GM12878 (cell line): ENCODE results near the gene KYAT1. TPM values are rescaled to one million over a fixed set of nuclear protein-coding genes. Genes with fewer than 3 reads are reported as not detected.

ENCODE experiments used
- CBX5 ChIP-seq: sonication (generic); IDR thresholded peaks from 2 replicates; pipeline ENCODE4 v1.6.1; 2016; ENCODE audit warnings: low read depth, moderate library complexity, mild to moderate bottlenecking, inconsistent platforms
- E4F1 ChIP-seq: fragments of 450-650 bp; IDR thresholded peaks from 2 replicates; pipeline ENCODE4 v1.6.1; 2018; ENCODE audit warnings: borderline replicate concordance, mild to moderate bottlenecking; ENCODE audit not compliant: partially characterized antibody
- EGR1 ChIP-seq, 2 experiments: IDR thresholded peaks; 1 replicate in 1 of 2; 2 replicates in 1 of 2; pipeline ENCODE4 v1.6.1; 2011 to 2012; ENCODE audit warnings: low read depth in 2 of 2, low read length in 2 of 2, borderline replicate concordance in 1 of 2, mild to moderate bottlenecking in 1 of 2, moderate library complexity in 1 of 2
- ESRRA ChIP-seq: IDR thresholded peaks from 2 replicates; pipeline ENCODE4 v1.6.1; 2012; ENCODE audit warnings: mild to moderate bottlenecking, low read length, improper control_type of control experiment
- GATAD2B ChIP-seq: fragments of 450-650 bp; conservative IDR thresholded peaks from 2 replicates; pipeline ENCODE4 v1.6.1; 2017; ENCODE audit warnings: low read depth, mild to moderate bottlenecking, moderate library complexity
- IRF5 ChIP-seq: fragments of 450-650 bp; IDR thresholded peaks from 2 replicates; pipeline ENCODE4 v1.6.1; 2017; ENCODE audit warnings: borderline replicate concordance
- NFYA ChIP-seq: IDR thresholded peaks from 2 replicates; pipeline ENCODE4 v1.6.1; 2011; ENCODE audit warnings: low read depth, mild to moderate bottlenecking, low read length, improper control_type of control experiment, borderline replicate concordance
- PML ChIP-seq: IDR thresholded peaks from 2 replicates; pipeline ENCODE4 v1.6.1; 2012; ENCODE audit warnings: low read length, inconsistent platforms
- POLR2A ChIP-seq: IDR thresholded peaks from 2 replicates; pipeline ENCODE4 v1.6.1; 2011; ENCODE audit warnings: low read depth, mild to moderate bottlenecking, low read length
- SIN3A ChIP-seq: IDR thresholded peaks from 2 replicates; pipeline ENCODE4 v1.6.1; 2012; ENCODE audit warnings: low read depth, low read length, improper control_type of control experiment
- ZBTB40 ChIP-seq: fragments of 450-650 bp; IDR thresholded peaks from 2 replicates; pipeline ENCODE4 v1.6.1; 2016; ENCODE audit warnings: mild to moderate bottlenecking, moderate library complexity, borderline replicate concordance
- ZNF24 ChIP-seq: fragments of 450-650 bp; IDR thresholded peaks from 2 replicates; pipeline ENCODE4 v1.6.1; 2017; ENCODE audit warnings: antibody characterized with exemption, mild to moderate bottlenecking
- ZNF274 ChIP-seq: IDR thresholded peaks from one replicate; pipeline ENCODE4 v1.8.0; 2011; ENCODE audit not compliant: insufficient read length, insufficient read depth
- ZNF592 ChIP-seq: fragments of 450-650 bp; IDR thresholded peaks from 2 replicates; pipeline ENCODE4 v1.6.1; 2017; ENCODE audit warnings: mild to moderate bottlenecking, moderate library complexity
- polyA plus RNA-seq, 11 experiments: library from polyadenylated mRNA; depleted of rRNA in 4 of 11; unstranded in 6 of 11; stranded (reverse) in 5 of 11; fragments of >200 nt; fragmentation: Nextera tagmentation in 4 of 11; fragmentation: Illumina TruSeq in 1 of 11; extraction: Ambion mirVana in 4 of 11; extraction: Trizol in 1 of 11; gene quantifications; 1 replicate in 1 of 11; 2 replicates in 10 of 11; pipeline versions ENCODE4 v1.2.1 to v1.2.3, GENCODE V29; 2011 to 2016; ENCODE audit warnings: inconsistent platforms in 2 of 11, missing spikeins in 2 of 11, low read depth in 1 of 11
- total RNA-seq, 4 experiments: library from RNA; depleted of rRNA in 3 of 4; stranded (reverse); fragments of >200 nt in 3 of 4; fragmentation: Illumina TruSeq in 1 of 4; extraction: Trizol in 1 of 4; gene quantifications; 2 replicates each; pipeline versions ENCODE4 v1.2.1 to v1.2.3, GENCODE V29; 2013 to 2021

Gene KYAT1
- total and polyA plus RNA-seq, 10 of the 15 experiments (the other 5 are each of a cell fraction or from before 2014, with no cell fraction given) = 5.8 to 15.7 (median 11.4) TPM

GRCh38 chr9:128818839-128819715 is 62.7 kb downstream of the KYAT1 start (continued):
- TF ChIP-seq EGR1 (IDR thresholded peaks at IDR 0.05; ENCODE audit: borderline replicate concordance in 1 of 2, low read depth in 2 of 2, low read length in 2 of 2) = no peak
- TF ChIP-seq PML = no peak
- TF ChIP-seq POLR2A = peak; percentile 68
- TF ChIP-seq CBX5 = no peak
- TF ChIP-seq SIN3A = no peak
- TF ChIP-seq NFYA = no peak
- no peak for TF ChIP-seq ESRRA
- TF ChIP-seq IRF5 = no peak
- no peak for TF ChIP-seq ZNF274
- TF ChIP-seq E4F1 = no peak
- TF ChIP-seq ZNF24 = no peak
- no peak for TF ChIP-seq ZBTB40
- peak; percentile 86 for TF ChIP-seq GATAD2B
- no peak for TF ChIP-seq ZNF592
